Activated CD8-positive, alpha-beta memory T cell treated with anti-CD3 and anti-CD28 coated beads, Interleukin-2, amount 10 ng/mL, durations not matched to agents 7 days and 5 days (primary cell): Measurements from ENCODE around the gene CLK1. TPM values are rescaled to one million over a fixed set of nuclear protein-coding genes. Genes with fewer than 3 reads are reported as not detected.
"Not testable (repeated sequence)": the region's sequence is repeated elsewhere in the genome, so short reads cannot be mapped to it uniquely, and the experiment has no call there.

Source experiments
- ATAC-seq: fragments of 150-1000 bp; cut with Tn5 transposase; one replicate; pipeline ENCODE4 v1.10.0; 2021; ENCODE audit warnings: moderate library complexity
- CTCF ChIA-PET: fragments of 350-600 bp; sonication (Branson Sonifier 250); formaldehyde crosslinking; loops from one replicate; lab custom pipeline; 2021; ENCODE audit warnings: antibody characterized with exemption; lab: Charles Lee
- DNase-seq: peaks from one replicate; pipeline ENCODE4 v3.0.0-alpha.2; 2020
- H3K27ac Mint-ChIP-seq: one replicate; pipeline ENCODE4 v1.8.0; 2021; ENCODE audit warnings: mild to moderate bottlenecking, mixed read lengths
- H3K27me3 Mint-ChIP-seq: one replicate; pipeline ENCODE4 v1.8.0; 2021; ENCODE audit warnings: mixed read lengths
- H3K36me3 Mint-ChIP-seq: one replicate; pipeline ENCODE4 v1.8.0; 2021; ENCODE audit warnings: mild to moderate bottlenecking, mixed read lengths
- H3K4me1 Mint-ChIP-seq: one replicate; pipeline ENCODE4 v1.8.0; 2021; ENCODE audit warnings: mixed read lengths
- H3K4me3 Mint-ChIP-seq: one replicate; pipeline ENCODE4 v1.8.0; 2021; ENCODE audit warnings: mild to moderate bottlenecking, moderate library complexity, mixed read lengths
- H3K9me3 Mint-ChIP-seq: one replicate; pipeline ENCODE4 v1.8.0; 2022; ENCODE audit warnings: low read depth, mixed read lengths
- total RNA-seq, 2 experiments: library from RNA; stranded (reverse); gene quantifications; one replicate each; pipeline ENCODE4 v1.2.3, GENCODE V29; 2021

The CLK1 gene
- total RNA-seq, 2 experiments from 2014 or later = 129 to 130 TPM

DNA sequence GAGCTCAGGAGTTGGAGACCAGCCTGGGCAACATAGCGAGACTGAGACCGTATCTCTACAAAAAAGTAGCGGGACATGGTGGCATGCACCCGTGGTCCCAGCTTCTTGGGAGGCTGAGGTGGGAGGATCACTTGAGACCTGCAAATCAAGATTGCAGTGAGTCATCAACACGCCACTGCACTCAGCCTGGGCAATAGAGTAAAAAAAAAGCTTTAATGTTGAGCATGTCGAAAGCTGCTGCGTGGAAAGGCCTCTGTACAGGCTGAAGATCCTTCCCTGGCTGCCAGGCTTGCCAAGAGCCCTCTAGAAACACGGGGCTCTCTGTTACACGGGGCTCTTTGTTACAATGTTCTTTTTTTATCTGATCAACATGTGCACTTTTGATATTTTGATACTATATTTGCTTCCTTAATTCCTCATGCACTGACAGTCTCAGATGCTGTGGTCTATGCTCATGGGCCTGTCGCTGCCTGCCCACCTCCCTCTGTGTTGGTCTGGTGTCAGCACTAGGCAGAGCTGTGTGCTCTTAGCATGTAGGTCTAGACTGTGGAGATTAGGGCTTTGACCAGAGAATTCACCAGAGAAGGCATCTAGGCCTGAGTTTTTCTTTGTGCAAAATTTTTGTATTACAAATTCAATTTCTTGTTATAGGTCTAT is 18.7 kb downstream of the CLK1 start:
- DNase-seq (no peak), ATAC-seq (no peak)
- Mint-ChIP-seq H3K27me3 (peaks cover 4% of the 10 kb centered on the region), H3K4me1 (peaks cover 2% of the 10 kb centered on the region), H3K27ac (no peak overlapping the region), H3K36me3 (peaks cover 6% of the 10 kb centered on the region), H3K4me3 (no peak overlapping the region), H3K9me3 (no peaks in the 10 kb centered on the region)
- CTCF ChIA-PET = interaction anchor here (0.9 to 1.4 kb wide), 3 partner anchors 13 to 24 kb away, joined by 3 to 6 read pairs (median 3); no protein-coding TSS in a partner anchor

DNA sequence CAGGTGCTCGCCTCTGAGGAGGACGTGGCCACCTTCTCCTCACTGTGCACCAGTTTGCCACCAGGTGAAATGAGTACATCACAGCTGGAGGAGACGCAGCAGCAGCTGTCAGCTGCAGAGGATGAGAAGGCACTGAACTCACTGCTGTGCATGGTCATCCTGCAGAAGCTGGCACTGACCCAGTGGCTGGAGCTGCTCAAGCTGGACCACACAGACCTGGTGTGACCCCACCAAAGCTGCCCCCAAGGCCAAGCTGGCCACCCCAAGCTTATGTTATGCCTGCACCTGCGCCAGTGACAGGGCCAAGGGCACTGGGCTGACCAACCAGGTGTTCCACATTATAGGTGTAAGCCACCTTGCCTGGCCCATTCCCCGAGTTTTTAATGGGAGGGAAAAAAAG is 19.3 kb downstream of the CLK1 start:
- Mint-ChIP-seq H3K9me3 (no peaks in the 10 kb centered on the region), H3K4me3 (no peak overlapping the region), H3K36me3 (no peaks in the 10 kb centered on the region), H3K27ac (no peak overlapping the region), H3K4me1 (peaks cover 2% of the 10 kb centered on the region), H3K27me3 (peaks cover 4% of the 10 kb centered on the region)
- DNase-seq (no peak), ATAC-seq (no peak)
- CTCF ChIA-PET = interaction anchor here (0.9 to 1.4 kb wide), 3 partner anchors 13 to 24 kb away, joined by 3 to 6 read pairs (median 3); no protein-coding TSS in a partner anchor

DNA sequence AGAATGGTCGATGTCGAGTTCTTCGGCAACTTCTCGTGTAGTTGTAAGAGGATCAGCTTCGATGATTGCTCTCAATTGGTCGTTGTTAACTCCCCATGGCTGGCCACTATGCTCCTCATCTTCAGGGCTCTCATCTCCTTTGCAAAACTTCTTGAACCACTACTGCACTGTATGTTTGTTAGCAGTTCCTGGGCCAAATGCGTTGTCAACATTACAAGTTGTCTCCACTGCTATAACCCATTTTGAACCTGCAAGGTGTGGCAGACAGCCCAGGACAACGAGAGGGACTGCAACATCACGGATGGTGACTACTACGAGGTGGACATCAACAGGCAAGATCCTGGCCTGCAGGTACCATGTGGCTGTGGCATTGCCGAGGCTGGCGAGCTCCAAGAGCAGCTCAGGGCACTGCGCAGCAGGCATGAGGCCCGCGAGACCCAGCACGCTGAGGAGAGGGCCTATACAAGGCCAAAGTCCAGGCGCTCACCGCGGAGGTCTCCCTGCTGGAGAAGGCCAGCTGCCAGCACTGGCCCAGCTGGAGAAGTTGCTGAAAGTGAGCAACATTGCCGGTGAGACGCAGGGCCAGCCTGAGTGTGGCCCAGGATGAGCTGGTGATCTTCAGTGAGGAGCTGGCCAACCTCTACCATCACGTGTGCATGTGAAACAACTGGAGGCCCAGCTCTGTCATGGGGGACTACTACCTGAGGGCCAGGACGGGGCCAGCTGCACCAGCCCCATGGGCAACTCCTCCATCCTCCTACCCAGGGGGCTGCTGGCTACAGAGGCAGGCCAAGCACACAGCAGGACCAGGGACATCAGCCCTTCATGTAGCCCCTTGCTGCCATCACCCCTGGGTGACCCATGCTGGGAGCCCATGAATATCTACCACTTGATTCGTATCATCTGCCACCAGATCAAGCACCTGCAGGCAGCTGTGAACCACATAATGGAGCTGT is 20.2 kb downstream of the CLK1 start:
- Mint-ChIP-seq H3K27me3 (peaks cover 4% of the 10 kb centered on the region), H3K4me3 (no peak overlapping the region), H3K27ac (no peak overlapping the region), H3K9me3 (no peaks in the 10 kb centered on the region), H3K4me1 (peaks cover 2% of the 10 kb centered on the region), H3K36me3 (no peaks in the 10 kb centered on the region)
- ATAC-seq = no peak
- DNase-seq = no peak
- CTCF ChIA-PET = interaction anchor here (0.9 kb wide), 1 partner anchor 15 kb away, joined by 3 read pairs; no protein-coding TSS in a partner anchor

DNA sequence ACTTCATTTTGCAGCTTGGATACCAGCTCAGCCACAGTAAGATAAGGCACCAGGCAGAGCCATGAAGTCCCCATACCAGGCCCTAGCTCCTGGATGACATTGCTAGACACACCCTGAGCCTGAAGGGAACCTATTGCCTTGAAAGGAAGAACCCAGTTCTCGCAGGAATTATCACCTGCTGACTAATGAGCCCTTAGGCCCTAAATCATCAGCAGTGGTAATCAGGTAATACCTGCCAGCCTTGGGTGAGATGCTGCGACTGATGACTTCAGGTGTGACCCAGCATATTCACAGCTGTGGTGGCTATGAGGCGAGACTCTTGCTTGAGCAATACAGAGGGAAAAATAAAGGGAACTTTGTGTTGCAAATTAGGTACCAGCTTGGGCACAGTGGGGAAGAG is 24.9 kb downstream of the CLK1 start:
- Mint-ChIP-seq H3K9me3 (peaks cover 3% of the 10 kb centered on the region), H3K27ac (no peak overlapping the region), H3K4me1 (no peaks in the 10 kb centered on the region), H3K27me3 (peaks cover 4% of the 10 kb centered on the region), H3K4me3 (no peak overlapping the region), H3K36me3 (peaks cover 2% of the 10 kb centered on the region)
- DNase-seq (no peak), ATAC-seq (no peak)
- CTCF ChIA-PET = no interaction called here

DNA sequence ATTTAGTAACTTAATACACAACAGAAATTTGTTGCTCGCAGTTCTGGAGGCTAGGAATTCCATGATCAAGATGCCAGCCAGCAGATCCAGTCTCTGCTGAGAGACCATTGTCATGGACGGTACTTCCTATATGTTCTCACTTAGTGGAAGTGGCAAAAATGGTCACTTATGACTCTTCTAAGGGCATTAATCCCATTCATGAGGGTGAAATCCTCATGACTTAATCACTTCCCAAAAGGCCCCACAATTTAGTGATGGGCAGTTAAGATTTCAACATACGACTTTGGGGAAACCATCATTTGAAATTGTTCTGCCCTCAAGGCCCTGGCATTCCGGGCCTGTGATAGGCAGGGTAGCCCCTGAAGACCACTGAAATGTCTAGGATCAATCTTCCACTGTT is 29.8 kb downstream of the CLK1 start:
- DNase-seq (no peak), ATAC-seq (no peak)
- H3K4me1 Mint-ChIP-seq = no peaks in the 10 kb centered on the region
- H3K9me3 Mint-ChIP-seq = peaks cover 3% of the 10 kb centered on the region
- H3K36me3 Mint-ChIP-seq = peaks cover 2% of the 10 kb centered on the region
- H3K4me3 Mint-ChIP-seq = no peak overlapping the region
- CTCF ChIA-PET = no interaction called here
- H3K27ac Mint-ChIP-seq = no peak overlapping the region
- peaks cover 7% of the 10 kb centered on the region for H3K27me3 Mint-ChIP-seq

DNA sequence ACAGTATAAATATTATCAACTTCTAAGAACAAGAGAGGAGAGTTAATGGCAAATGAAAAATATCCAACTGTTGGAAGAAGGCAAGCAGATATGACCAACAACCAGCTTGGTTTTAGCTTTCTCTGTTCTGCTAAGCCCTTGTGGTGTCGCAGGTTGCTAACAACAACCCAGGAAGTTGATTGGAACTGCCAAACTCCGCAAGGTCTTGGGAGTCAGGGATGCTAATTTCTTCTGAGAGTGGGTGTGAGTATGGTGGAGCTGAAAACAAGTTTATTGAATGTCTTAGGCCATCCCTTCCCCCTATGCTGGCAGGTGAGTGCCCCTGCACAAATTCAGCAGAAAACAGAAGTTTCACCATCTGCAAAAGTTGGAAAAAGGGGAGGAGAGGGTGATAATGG is 35.2 kb downstream of the CLK1 start:
- ATAC-seq (no peak), DNase-seq (no peak)
- H3K27ac Mint-ChIP-seq = no peak overlapping the region
- peaks cover 10% of the 10 kb centered on the region for H3K36me3 Mint-ChIP-seq
- H3K4me1 Mint-ChIP-seq = no peaks in the 10 kb centered on the region
- peaks cover 7% of the 10 kb centered on the region for H3K27me3 Mint-ChIP-seq
- no peaks in the 10 kb centered on the region for H3K9me3 Mint-ChIP-seq
- CTCF ChIA-PET = no interaction called here
- no peak overlapping the region for H3K4me3 Mint-ChIP-seq

DNA sequence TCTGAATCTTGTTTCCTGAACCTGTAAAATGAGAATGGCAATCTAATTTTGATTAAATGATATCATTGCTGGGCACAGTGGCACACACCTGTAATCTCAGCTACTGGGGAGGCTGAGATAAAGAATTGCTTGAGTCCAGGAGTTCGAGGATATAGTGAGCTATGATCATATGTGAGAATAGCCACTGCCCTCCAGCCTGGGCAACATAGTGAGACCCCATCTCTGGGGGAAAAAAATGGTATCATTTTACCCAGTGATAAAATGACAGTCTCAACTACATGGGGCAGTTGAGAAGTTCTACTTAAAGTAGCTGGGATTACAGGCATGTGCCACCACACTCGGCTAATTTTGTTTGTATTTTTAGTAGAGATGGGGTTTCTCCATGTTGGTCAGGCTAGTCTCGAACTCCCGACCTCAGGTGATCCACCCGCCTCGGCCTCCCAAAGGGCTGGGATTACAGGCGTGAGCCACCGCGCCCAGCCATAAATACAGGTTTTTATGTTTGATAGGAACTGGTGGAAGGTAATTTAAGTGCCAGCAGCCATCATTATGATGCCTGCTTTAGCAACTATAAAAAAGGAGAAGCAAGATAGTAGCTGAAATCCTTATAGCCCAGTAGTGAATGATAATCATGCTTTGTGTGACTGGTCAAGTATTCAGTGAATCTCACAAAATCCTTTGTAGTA is 35.7 kb downstream of the CLK1 start:
- ATAC-seq (no peak), DNase-seq (no peak)
- CTCF ChIA-PET = no interaction called here
- Mint-ChIP-seq H3K27me3 (peaks cover 7% of the 10 kb centered on the region), H3K4me3 (no peak overlapping the region), H3K27ac (no peak overlapping the region), H3K36me3 (peaks cover 10% of the 10 kb centered on the region), H3K4me1 (no peaks in the 10 kb centered on the region), H3K9me3 (no peaks in the 10 kb centered on the region)

DNA sequence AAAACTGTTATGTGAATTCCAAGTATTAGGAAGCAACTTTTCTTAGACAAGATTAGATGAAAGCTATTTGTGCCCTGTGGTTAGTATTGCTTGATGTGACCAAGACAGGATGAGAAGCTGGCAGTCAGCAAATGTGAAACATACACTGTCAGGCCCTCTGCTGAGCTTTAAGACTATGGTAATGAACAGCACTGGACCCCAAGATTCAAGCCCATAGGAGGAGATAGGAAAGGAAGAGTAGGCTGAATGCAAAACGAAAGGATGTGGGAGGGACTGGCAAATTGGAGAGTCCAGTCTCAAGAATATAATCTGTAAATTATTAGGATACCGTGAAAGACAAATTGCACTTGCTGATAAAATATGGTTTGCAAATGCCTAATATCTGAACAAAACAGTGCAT is 36.4 kb downstream of the CLK1 start:
- H3K36me3 Mint-ChIP-seq = peaks cover 10% of the 10 kb centered on the region
- CTCF ChIA-PET = no interaction called here
- no peaks in the 10 kb centered on the region for H3K4me1 Mint-ChIP-seq
- H3K27ac Mint-ChIP-seq = no peak overlapping the region
- H3K27me3 Mint-ChIP-seq = peaks cover 7% of the 10 kb centered on the region
- no peak for DNase-seq
- ATAC-seq = no peak
- H3K4me3 Mint-ChIP-seq = no peak overlapping the region
- no peaks in the 10 kb centered on the region for H3K9me3 Mint-ChIP-seq

DNA sequence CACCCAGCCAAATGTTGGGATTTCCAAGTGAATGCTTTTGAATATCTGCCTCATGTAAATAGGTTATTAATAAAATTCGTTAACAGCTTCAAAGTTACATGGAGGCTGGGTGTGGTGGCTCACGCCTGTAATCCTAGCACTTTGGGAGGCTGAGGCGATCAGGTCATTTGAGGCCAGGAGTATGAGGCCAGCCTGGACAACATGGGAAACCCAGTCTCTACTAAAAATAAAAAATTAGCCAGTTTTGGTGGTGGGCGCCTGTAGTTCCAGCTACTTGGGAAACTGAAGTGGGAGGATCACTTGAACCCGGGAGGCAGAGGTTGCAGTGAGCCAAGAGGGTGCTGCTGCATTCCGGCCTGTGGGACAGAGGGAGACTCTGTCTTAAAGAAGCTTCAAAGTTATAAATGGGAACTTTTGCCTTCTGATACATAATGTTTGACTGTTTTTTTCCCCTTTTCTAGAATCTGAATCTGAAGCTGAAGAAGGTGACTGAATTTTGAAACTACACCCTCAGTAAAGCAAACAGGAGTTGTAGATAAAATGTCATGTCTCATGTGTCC is 42.7 kb downstream of the CLK1 start:
- peaks cover 51% of the 10 kb centered on the region for H3K36me3 Mint-ChIP-seq
- H3K4me3 Mint-ChIP-seq = no peak overlapping the region
- H3K4me1 Mint-ChIP-seq = peaks cover 11% of the 10 kb centered on the region
- no peak for ATAC-seq
- CTCF ChIA-PET = interaction anchor here (0.8 kb wide), 1 partner anchor 24 kb away, joined by 3 read pairs; no protein-coding TSS in a partner anchor
- no peak overlapping the region for H3K27ac Mint-ChIP-seq
- H3K27me3 Mint-ChIP-seq = no peaks in the 10 kb centered on the region
- no peak for DNase-seq
- H3K9me3 Mint-ChIP-seq = no peaks in the 10 kb centered on the region

DNA sequence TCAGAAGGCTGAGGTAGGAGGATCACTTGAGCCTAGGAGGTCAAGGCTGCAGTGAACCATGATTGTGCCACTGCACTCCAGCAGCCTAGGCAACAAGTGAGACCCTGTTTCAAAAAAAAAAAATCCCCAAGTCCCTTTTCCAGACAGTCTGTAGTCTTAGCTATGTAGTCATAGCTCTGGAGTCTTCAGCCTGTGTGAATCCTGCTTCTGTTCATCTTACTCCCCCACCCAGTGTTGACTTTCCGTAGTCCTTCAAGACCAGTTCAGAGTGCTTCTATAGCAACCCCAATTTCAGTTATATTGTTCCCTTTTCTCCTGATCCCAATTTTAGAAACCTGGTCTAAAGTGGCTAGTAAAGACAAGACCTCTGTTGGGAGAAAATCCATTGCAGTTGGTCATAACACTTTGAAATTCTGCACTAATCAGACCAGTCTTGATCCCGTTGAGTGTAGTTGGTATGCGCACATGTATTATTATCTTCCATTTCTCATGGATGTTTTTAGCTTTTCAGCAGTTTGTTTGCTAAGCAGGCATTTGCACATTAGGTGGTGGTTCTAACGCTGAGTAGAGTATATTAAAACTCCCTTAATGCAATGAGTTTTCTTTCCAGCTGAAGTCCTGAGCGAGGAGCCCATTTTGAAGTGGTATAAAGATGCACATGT is 43.8 kb downstream of the CLK1 start:
- ATAC-seq = no peak
- no peak overlapping the region for H3K27ac Mint-ChIP-seq
- peaks cover 61% of the 10 kb centered on the region for H3K36me3 Mint-ChIP-seq

DNA sequence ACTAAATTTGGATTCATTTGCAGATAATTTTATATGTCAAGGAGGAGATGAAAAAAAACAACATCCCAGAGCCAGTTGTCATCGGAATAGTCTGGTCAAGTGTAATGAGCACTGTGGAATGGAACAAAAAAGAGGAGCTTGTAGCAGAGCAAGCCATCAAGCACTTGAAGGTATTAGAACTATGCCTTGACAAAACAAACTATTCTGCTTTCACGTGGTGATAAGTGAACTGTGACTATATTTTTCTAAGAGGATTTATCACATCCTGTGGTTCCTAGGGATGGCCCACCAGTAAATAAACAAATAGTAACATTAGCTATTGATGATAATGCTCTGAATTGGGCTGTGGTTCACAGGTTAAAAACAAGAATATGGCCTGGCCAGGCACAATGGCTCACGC is 45.7 kb downstream of the CLK1 start:
- Mint-ChIP-seq H3K36me3 (peaks cover 75% of the 10 kb centered on the region), H3K4me1 (peaks cover 39% of the 10 kb centered on the region), H3K27ac (peak overlapping the region; percentile 15)
- H3K27me3 Mint-ChIP-seq, DNase-seq, H3K9me3 Mint-ChIP-seq, CTCF ChIA-PET, ATAC-seq, H3K4me3 Mint-ChIP-seq: not testable (repeated sequence)

More for the DNA sequence above, 43.8 kb downstream of the CLK1 start:
- H3K4me1 Mint-ChIP-seq = peaks cover 20% of the 10 kb centered on the region
- no peaks in the 10 kb centered on the region for H3K9me3 Mint-ChIP-seq
- CTCF ChIA-PET = interaction anchor here (0.8 kb wide), 1 partner anchor 25 kb away, joined by 3 read pairs; no protein-coding TSS in a partner anchor
- no peaks in the 10 kb centered on the region for H3K27me3 Mint-ChIP-seq
- DNase-seq = no peak
- no peak overlapping the region for H3K4me3 Mint-ChIP-seq

DNA sequence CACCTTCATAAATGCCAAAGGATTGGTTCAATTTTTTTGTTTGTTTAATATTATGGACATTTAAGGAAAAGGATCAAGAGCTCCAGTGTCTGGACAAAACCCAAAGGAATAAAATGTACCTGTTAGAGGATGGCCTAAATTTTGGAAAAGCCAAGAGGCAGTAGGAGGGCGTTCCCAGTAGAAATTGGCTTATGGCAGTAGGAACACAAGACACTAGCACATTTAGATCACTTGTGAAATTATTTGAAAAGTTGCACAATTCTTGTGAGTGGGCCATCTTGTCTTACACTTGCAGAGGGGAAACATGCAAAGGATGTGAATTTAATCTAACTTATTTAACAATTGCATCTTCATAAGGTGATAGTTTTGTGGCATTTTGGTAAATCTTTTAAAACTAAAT is 49.5 kb downstream of the CLK1 start:
- no peaks in the 10 kb centered on the region for H3K27me3 Mint-ChIP-seq
- H3K9me3 Mint-ChIP-seq = no peaks in the 10 kb centered on the region
- H3K4me1 Mint-ChIP-seq = peaks cover 58% of the 10 kb centered on the region
- no peak overlapping the region for H3K4me3 Mint-ChIP-seq
- H3K36me3 Mint-ChIP-seq = peaks cover 65% of the 10 kb centered on the region
- ATAC-seq (no peak), DNase-seq (no peak)
- peak overlapping the region; percentile 81 for H3K27ac Mint-ChIP-seq
- CTCF ChIA-PET = interaction anchor here (1.6 to 2.2 kb wide), 2 partner anchors 34 to 102 kb away, joined by 3 to 7 read pairs; no protein-coding TSS in a partner anchor
